ENCODE measurements around the gene FAM3D. TPM values are rescaled to one million over a fixed set of nuclear protein-coding genes. Genes with fewer than 3 reads are reported as not detected.

The FAM3D gene
- polyA plus RNA-seq, 3 donors from 2014 or later = not detected

GRCh38 chr3:58657036-58657520 lies 9.5 kb downstream of the FAM3D start:
- no peak for DNase-seq
- H3K9me3 Mint-ChIP-seq = peaks cover 0 to 2% (median 0%) of the 10 kb centered on the region in 6 donors
- H3K4me3 Mint-ChIP-seq = no peak overlapping the region
- H3K27ac Mint-ChIP-seq = no peak overlapping the region
- peaks cover 0 to 9% (median 7%) of the 10 kb centered on the region in 3 donors for H3K27me3 Mint-ChIP-seq (ENCODE audit: low read depth in 3 of 3)
- H3K36me3 Mint-ChIP-seq = no peaks in the 10 kb centered on the region
- no peaks in the 10 kb centered on the region for H3K4me1 Mint-ChIP-seq

GRCh38 chr3:58656631-58657030 lies 9.9 kb downstream of the FAM3D start:
- H3K36me3 Mint-ChIP-seq = no peaks in the 10 kb centered on the region
- H3K27me3 Mint-ChIP-seq (ENCODE audit: low read depth in 3 of 3) = peaks cover 0 to 9% (median 7%) of the 10 kb centered on the region in 3 donors
- H3K4me1 Mint-ChIP-seq = no peaks in the 10 kb centered on the region
- H3K4me3 Mint-ChIP-seq = no peak overlapping the region
- peaks cover 0 to 2% (median 0%) of the 10 kb centered on the region in 6 donors for H3K9me3 Mint-ChIP-seq
- DNase-seq = no peak
- no peak overlapping the region for H3K27ac Mint-ChIP-seq

- Mint-ChIP-seq H3K36me3 (no peaks in the 10 kb centered on the region), H3K27me3 (ENCODE audit: low read depth in 3 of 3) (peaks cover 0 to 9% (median 7%) of the 10 kb centered on the region in 3 donors), H3K4me3 (no peak overlapping the region), H3K9me3 (peaks cover 0 to 2% (median 0%) of the 10 kb centered on the region in 6 donors), H3K27ac (no peak overlapping the region), H3K4me1 (no peaks in the 10 kb centered on the region)
- DNase-seq = no peak
Measured at GRCh38 chr3:58654466-58654865, 12.1 kb downstream of the FAM3D start.

GRCh38 chr3:58652624-58653023 lies 13.9 kb downstream of the FAM3D start:
- Mint-ChIP-seq H3K4me1 (no peaks in the 10 kb centered on the region), H3K27me3 (ENCODE audit: low read depth in 3 of 3) (peaks cover 2 to 7% (median 6%) of the 10 kb centered on the region in 3 donors), H3K9me3 (peaks cover 0 to 2% (median 0%) of the 10 kb centered on the region in 6 donors), H3K27ac (no peak overlapping the region), H3K4me3 (no peak overlapping the region), H3K36me3 (no peaks in the 10 kb centered on the region)
- no peak for DNase-seq

GRCh38 chr3:58651276-58651675 lies 15.3 kb downstream of the FAM3D start:
- no peak for DNase-seq
- no peak overlapping the region for H3K4me3 Mint-ChIP-seq
- H3K36me3 Mint-ChIP-seq = no peaks in the 10 kb centered on the region
- H3K9me3 Mint-ChIP-seq = peaks cover 0 to 2% (median 0%) of the 10 kb centered on the region in 6 donors
- H3K27ac Mint-ChIP-seq = no peak overlapping the region
- H3K4me1 Mint-ChIP-seq = no peaks in the 10 kb centered on the region
- peaks cover 2 to 4% (median 4%) of the 10 kb centered on the region in 3 donors for H3K27me3 Mint-ChIP-seq (ENCODE audit: low read depth in 3 of 3)

GRCh38 chr3:58647381-58648141 lies 19.0 kb downstream of the FAM3D start:
- H3K4me3 Mint-ChIP-seq = no peak overlapping the region
- H3K9me3 Mint-ChIP-seq = no peaks in the 10 kb centered on the region
- H3K27me3 Mint-ChIP-seq (ENCODE audit: low read depth in 3 of 3) = peaks cover 0 to 4% (median under 1%) of the 10 kb centered on the region in 3 donors
- no peaks in the 10 kb centered on the region for H3K36me3 Mint-ChIP-seq
- H3K4me1 Mint-ChIP-seq = no peaks in the 10 kb centered on the region
- H3K27ac Mint-ChIP-seq = no peak overlapping the region
- no peak for DNase-seq

- peaks cover 0 to 4% (median 0%) of the 10 kb centered on the region in 3 donors for H3K27me3 Mint-ChIP-seq (ENCODE audit: low read depth in 3 of 3)
- no peaks in the 10 kb centered on the region for H3K9me3 Mint-ChIP-seq
- no peaks in the 10 kb centered on the region for H3K36me3 Mint-ChIP-seq
- DNase-seq = no peak
- no peak overlapping the region for H3K27ac Mint-ChIP-seq
- no peaks in the 10 kb centered on the region for H3K4me1 Mint-ChIP-seq
- H3K4me3 Mint-ChIP-seq = no peak overlapping the region
Measured at GRCh38 chr3:58646503-58646902, 20.1 kb downstream of the FAM3D start.

- no peak for DNase-seq
Measured at GRCh38 chr3:58645726-58646125, 20.8 kb downstream of the FAM3D start.

GRCh38 chr3:58642846-58643245 lies 23.7 kb downstream of the FAM3D start:
- Mint-ChIP-seq H3K27ac (no peak overlapping the region), H3K4me3 (no peak overlapping the region), H3K27me3 (ENCODE audit: low read depth in 3 of 3) (peaks cover 0 to 2% (median 2%) of the 10 kb centered on the region in 3 donors), H3K4me1 (no peaks in the 10 kb centered on the region), H3K36me3 (no peaks in the 10 kb centered on the region), H3K9me3 (no peaks in the 10 kb centered on the region)
- no peak for DNase-seq

More at GRCh38 chr3:58645726-58646125, 20.8 kb downstream of the FAM3D start:
- Mint-ChIP-seq H3K27me3 (ENCODE audit: low read depth in 3 of 3) (peaks cover 0 to 4% (median 0%) of the 10 kb centered on the region in 3 donors), H3K27ac (no peak overlapping the region), H3K4me1 (no peaks in the 10 kb centered on the region), H3K4me3 (no peak overlapping the region), H3K36me3 (no peaks in the 10 kb centered on the region), H3K9me3 (no peaks in the 10 kb centered on the region)

GRCh38 chr3:58640700-58641372 lies 25.7 kb downstream of the FAM3D start:
- DNase-seq = peak in 2 of 3 donors; percentile 6 to 10
- peaks cover 0 to 2% (median 0%) of the 10 kb centered on the region in 3 donors for H3K27me3 Mint-ChIP-seq (ENCODE audit: low read depth in 3 of 3)
- no peaks in the 10 kb centered on the region for H3K9me3 Mint-ChIP-seq
- H3K36me3 Mint-ChIP-seq = no peaks in the 10 kb centered on the region
- H3K4me1 Mint-ChIP-seq = no peaks in the 10 kb centered on the region
- no peak overlapping the region for H3K4me3 Mint-ChIP-seq
- no peak overlapping the region for H3K27ac Mint-ChIP-seq

- H3K4me3 Mint-ChIP-seq = no peak overlapping the region
- H3K27ac Mint-ChIP-seq = no peak overlapping the region
- DNase-seq = no peak
- H3K27me3 Mint-ChIP-seq (ENCODE audit: low read depth in 3 of 3) = peaks cover 0 to 2% (median 0%) of the 10 kb centered on the region in 3 donors
- H3K9me3 Mint-ChIP-seq = no peaks in the 10 kb centered on the region
- no peaks in the 10 kb centered on the region for H3K36me3 Mint-ChIP-seq
- no peaks in the 10 kb centered on the region for H3K4me1 Mint-ChIP-seq
Measured at GRCh38 chr3:58639842-58640241, 26.7 kb downstream of the FAM3D start.

- no peaks in the 10 kb centered on the region for H3K4me1 Mint-ChIP-seq
- DNase-seq = no peak
- no peaks in the 10 kb centered on the region for H3K36me3 Mint-ChIP-seq
- H3K27me3 Mint-ChIP-seq (ENCODE audit: low read depth in 3 of 3) = peaks cover 0 to 2% (median 0%) of the 10 kb centered on the region in 3 donors
- H3K9me3 Mint-ChIP-seq = no peaks in the 10 kb centered on the region
- no peak overlapping the region for H3K27ac Mint-ChIP-seq
- no peak overlapping the region for H3K4me3 Mint-ChIP-seq
Measured at GRCh38 chr3:58639001-58639400, 27.6 kb downstream of the FAM3D start.

- Mint-ChIP-seq H3K27ac (no peak overlapping the region), H3K4me3 (no peak overlapping the region), H3K27me3 (ENCODE audit: low read depth in 3 of 3) (peaks cover 0 to 2% (median 0%) of the 10 kb centered on the region in 3 donors), H3K36me3 (no peaks in the 10 kb centered on the region), H3K9me3 (no peaks in the 10 kb centered on the region), H3K4me1 (no peaks in the 10 kb centered on the region)
- DNase-seq = no peak
Measured at GRCh38 chr3:58638591-58638990, 28.0 kb downstream of the FAM3D start.

GRCh38 chr3:58637509-58637908 lies 29.1 kb downstream of the FAM3D start:
- no peak for DNase-seq
- H3K27ac Mint-ChIP-seq = no peak overlapping the region
- no peaks in the 10 kb centered on the region for H3K9me3 Mint-ChIP-seq
- H3K27me3 Mint-ChIP-seq (ENCODE audit: low read depth in 3 of 3) = peaks cover 0 to 4% (median 1%) of the 10 kb centered on the region in 3 donors
- H3K4me3 Mint-ChIP-seq = no peak overlapping the region
- H3K36me3 Mint-ChIP-seq = no peaks in the 10 kb centered on the region
- no peaks in the 10 kb centered on the region for H3K4me1 Mint-ChIP-seq

Measured in immature natural killer cell (primary cell).